Measurements from ENCODE around the gene GSTM1. TPM values are rescaled to one million over a fixed set of nuclear protein-coding genes. Genes with fewer than 3 reads are reported as not detected.
"Not testable (repeated sequence)": the region's sequence is repeated elsewhere in the genome, so short reads cannot be mapped to it uniquely, and the experiment has no call there.

Gene GSTM1
- total and polyA plus RNA-seq, 2 donors (not counting 1 experiment from before 2014, with no cell fraction given), result 30.5 to 40.0 TPM

DNA sequence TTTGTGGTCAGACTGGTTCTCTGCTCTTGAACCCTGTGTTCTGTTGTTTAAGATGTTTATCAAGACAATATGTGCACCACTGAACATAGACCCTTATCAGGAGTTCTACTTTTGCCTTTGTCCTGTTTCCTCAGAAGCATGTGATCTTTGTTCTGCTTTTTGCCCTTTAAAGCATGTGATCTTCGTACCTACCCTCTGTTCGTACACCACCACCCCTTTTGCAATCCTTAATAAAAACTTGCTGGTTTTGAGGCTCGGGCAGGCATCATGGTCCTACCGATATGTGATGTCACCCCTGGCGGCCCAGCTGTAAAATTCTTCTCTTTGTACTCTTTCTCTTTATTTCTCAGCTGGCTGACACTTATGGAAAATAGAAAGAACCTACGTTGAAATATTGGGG, 2.8 kb upstream of the GSTM1 start:
- H3K4me1 ChIP-seq (ENCODE audit: control insufficient read depth in 2 of 2, insufficient read depth in 2 of 2, low read length in 2 of 2); intact Hi-C loops (cut with micrococcal nuclease): not testable (repeated sequence)
- no CpG with 5 or more reads among the region's 6 CpGs for WGBS (ENCODE audit: insufficient coverage)

DNA sequence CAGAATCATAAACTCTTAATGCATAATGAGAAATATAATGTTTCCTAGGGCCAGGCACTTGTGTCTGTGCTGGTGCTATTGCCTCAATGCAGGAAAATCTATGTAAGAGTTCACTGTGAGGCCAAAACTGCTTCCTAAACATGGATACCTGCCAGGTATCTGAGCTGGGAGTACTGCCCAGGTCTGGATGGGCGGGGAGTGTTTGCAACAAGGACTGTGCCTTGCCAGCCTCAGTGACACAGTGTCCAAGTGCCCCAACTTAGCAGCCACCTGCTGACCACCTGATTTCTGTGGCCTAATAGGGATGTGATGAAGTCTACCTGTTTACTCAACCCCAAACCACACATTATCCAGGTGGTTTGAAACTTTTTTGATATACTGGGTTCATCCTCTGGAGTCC, 2.2 kb upstream of the GSTM1 start:
- H3K9me3 ChIP-seq (ENCODE audit: control extremely low read depth in 1 of 3, control insufficient read depth in 2 of 3, insufficient read depth in 1 of 3, low read length in 2 of 3); H3K4me1 Mint-ChIP-seq; H3K27ac Mint-ChIP-seq; H3K9me3 Mint-ChIP-seq (ENCODE audit: insufficient read depth); intact Hi-C loops (cut with micrococcal nuclease); CTCF ChIA-PET; H3K79me2 ChIP-seq (ENCODE audit: control insufficient read depth, insufficient read depth, low read length); H3K4me3 Mint-ChIP-seq; H3K27me3 ChIP-seq (replicated peaks in 1 of 4; ENCODE audit: control extremely low read depth in 1 of 4, control insufficient read depth in 3 of 4, insufficient read depth in 4 of 4, low read length in 3 of 4); H3K9ac ChIP-seq (ENCODE audit: low read length); H3K4me1 ChIP-seq (ENCODE audit: control insufficient read depth in 2 of 2, insufficient read depth in 2 of 2, low read length in 2 of 2); H3K4me3 ChIP-seq (ENCODE audit: control extremely low read depth in 1 of 5, extremely low read depth in 1 of 5, insufficient read depth in 1 of 5, low read depth in 2 of 5, low read length in 4 of 5); H2AFZ ChIP-seq (ENCODE audit: insufficient read depth, low read depth, low read length, poor library complexity, severe bottlenecking); H4K20me1 ChIP-seq (ENCODE audit: control insufficient read depth, insufficient read depth, low read length, poor library complexity, severe bottlenecking); H3K27me3 Mint-ChIP-seq; ATAC-seq (ENCODE audit: low read depth); H3K36me3 ChIP-seq (replicated peaks in 1 of 2; ENCODE audit: control extremely low read depth in 1 of 2, control insufficient read depth in 1 of 2, extremely low read depth in 1 of 2, insufficient read depth in 2 of 2, low read length in 1 of 2); H3K4me2 ChIP-seq (replicated peaks; ENCODE audit: low read depth, low read length, poor library complexity, severe bottlenecking); DNase-seq; POLR2A ChIA-PET; H3K27ac ChIP-seq (ENCODE audit: low read length in 2 of 2): not testable (repeated sequence)
- WGBS (ENCODE audit: insufficient coverage), result no CpG with 5 or more reads among the region's 1 CpG

More for the DNA sequence above, 2.8 kb upstream of the GSTM1 start:
- H3K9me3 ChIP-seq (ENCODE audit: control extremely low read depth in 1 of 3, control insufficient read depth in 2 of 3, insufficient read depth in 1 of 3, low read length in 2 of 3); H3K4me3 ChIP-seq (ENCODE audit: control extremely low read depth in 1 of 5, extremely low read depth in 1 of 5, insufficient read depth in 1 of 5, low read depth in 2 of 5, low read length in 4 of 5); H3K4me3 Mint-ChIP-seq; H3K4me2 ChIP-seq (replicated peaks; ENCODE audit: low read depth, low read length, poor library complexity, severe bottlenecking); H3K27ac Mint-ChIP-seq; H4K20me1 ChIP-seq (ENCODE audit: control insufficient read depth, insufficient read depth, low read length, poor library complexity, severe bottlenecking); H3K27ac ChIP-seq (ENCODE audit: low read length in 2 of 2); H3K27me3 Mint-ChIP-seq; ATAC-seq (ENCODE audit: low read depth); H3K27me3 ChIP-seq (replicated peaks in 1 of 4; ENCODE audit: control extremely low read depth in 1 of 4, control insufficient read depth in 3 of 4, insufficient read depth in 4 of 4, low read length in 3 of 4); POLR2A ChIA-PET; H2AFZ ChIP-seq (ENCODE audit: insufficient read depth, low read depth, low read length, poor library complexity, severe bottlenecking); H3K9ac ChIP-seq (ENCODE audit: low read length); DNase-seq; H3K36me3 ChIP-seq (replicated peaks in 1 of 2; ENCODE audit: control extremely low read depth in 1 of 2, control insufficient read depth in 1 of 2, extremely low read depth in 1 of 2, insufficient read depth in 2 of 2, low read length in 1 of 2); H3K4me1 Mint-ChIP-seq; CTCF ChIA-PET; H3K79me2 ChIP-seq (ENCODE audit: control insufficient read depth, insufficient read depth, low read length); H3K9me3 Mint-ChIP-seq (ENCODE audit: insufficient read depth): not testable (repeated sequence)

DNA sequence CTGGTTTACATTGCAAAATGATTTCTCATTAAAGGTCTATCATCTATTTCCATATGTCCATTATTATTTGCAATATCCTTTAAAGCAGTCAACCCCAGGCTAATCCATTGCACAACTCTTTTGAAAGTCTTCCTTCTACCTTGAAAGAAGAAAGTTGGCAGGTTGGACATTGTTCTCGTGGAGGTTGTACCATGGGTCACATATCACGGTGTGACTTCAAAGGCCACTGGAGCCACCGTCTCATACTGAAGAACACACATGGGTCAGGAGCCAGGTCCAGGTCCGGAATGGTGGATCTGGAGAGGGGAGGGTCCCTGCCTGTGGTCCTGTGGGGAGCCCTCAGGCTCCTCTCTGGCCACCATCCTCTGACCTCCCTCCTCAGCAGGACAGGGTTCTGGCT, 1.7 kb upstream of the GSTM1 start:
- H3K27me3 Mint-ChIP-seq; H4K20me1 ChIP-seq (ENCODE audit: control insufficient read depth, insufficient read depth, low read length, poor library complexity, severe bottlenecking); H3K4me1 ChIP-seq (ENCODE audit: control insufficient read depth in 2 of 2, insufficient read depth in 2 of 2, low read length in 2 of 2); H3K27me3 ChIP-seq (replicated peaks in 1 of 4; ENCODE audit: control extremely low read depth in 1 of 4, control insufficient read depth in 3 of 4, insufficient read depth in 4 of 4, low read length in 3 of 4); DNase-seq; H3K4me2 ChIP-seq (replicated peaks; ENCODE audit: low read depth, low read length, poor library complexity, severe bottlenecking); H3K27ac Mint-ChIP-seq; H3K9ac ChIP-seq (ENCODE audit: low read length); CTCF ChIA-PET; H3K4me1 Mint-ChIP-seq; H3K27ac ChIP-seq (ENCODE audit: low read length in 2 of 2); H3K9me3 Mint-ChIP-seq (ENCODE audit: insufficient read depth); POLR2A ChIA-PET; H3K9me3 ChIP-seq (ENCODE audit: control extremely low read depth in 1 of 3, control insufficient read depth in 2 of 3, insufficient read depth in 1 of 3, low read length in 2 of 3); H3K4me3 ChIP-seq (ENCODE audit: control extremely low read depth in 1 of 5, extremely low read depth in 1 of 5, insufficient read depth in 1 of 5, low read depth in 2 of 5, low read length in 4 of 5); H2AFZ ChIP-seq (ENCODE audit: insufficient read depth, low read depth, low read length, poor library complexity, severe bottlenecking); H3K4me3 Mint-ChIP-seq; H3K79me2 ChIP-seq (ENCODE audit: control insufficient read depth, insufficient read depth, low read length); H3K36me3 ChIP-seq (replicated peaks in 1 of 2; ENCODE audit: control extremely low read depth in 1 of 2, control insufficient read depth in 1 of 2, extremely low read depth in 1 of 2, insufficient read depth in 2 of 2, low read length in 1 of 2); ATAC-seq (ENCODE audit: low read depth): not testable (repeated sequence)
- intact Hi-C loops (cut with micrococcal nuclease), result loop anchor here (2.0 kb wide), 2 partner anchors 43 to 55 kb away; partner anchors contain the start of gene GSTM3
- WGBS (ENCODE audit: insufficient coverage), result no CpG with 5 or more reads among the region's 4 CpGs

DNA sequence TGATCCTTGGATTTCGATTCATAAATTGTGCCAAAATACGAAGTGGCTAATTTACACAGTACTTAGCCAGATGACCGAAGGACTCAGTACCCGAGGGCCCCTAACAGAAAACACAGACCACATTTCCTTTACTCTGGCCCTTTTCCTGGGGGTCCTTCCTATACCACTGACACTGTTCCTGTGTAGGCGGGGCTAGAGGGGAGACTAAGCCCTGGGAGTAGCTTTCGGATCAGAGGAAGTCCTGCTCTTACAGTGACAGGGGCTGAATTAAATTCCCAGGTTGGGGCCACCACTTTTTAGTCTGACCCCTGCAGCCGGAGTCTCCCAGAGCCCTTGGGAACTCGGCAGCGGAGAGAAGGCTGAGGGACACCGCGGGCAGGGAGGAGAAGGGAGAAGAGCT, 508 bp upstream of the GSTM1 start:
- whole genome bisulfite sequencing (ENCODE audit: insufficient coverage), result 100% methylated on average over 1 of the region's 11 CpGs
- not testable (repeated sequence) for H3K36me3 ChIP-seq (replicated peaks in 1 of 2; ENCODE audit: control extremely low read depth in 1 of 2, control insufficient read depth in 1 of 2, extremely low read depth in 1 of 2, insufficient read depth in 2 of 2, low read length in 1 of 2); H3K27me3 Mint-ChIP-seq; H3K9me3 Mint-ChIP-seq (ENCODE audit: insufficient read depth); H3K9me3 ChIP-seq (ENCODE audit: control extremely low read depth in 1 of 3, control insufficient read depth in 2 of 3, insufficient read depth in 1 of 3, low read length in 2 of 3); DNase-seq; H3K4me1 ChIP-seq (ENCODE audit: control insufficient read depth in 2 of 2, insufficient read depth in 2 of 2, low read length in 2 of 2); H3K4me1 Mint-ChIP-seq; H3K79me2 ChIP-seq (ENCODE audit: control insufficient read depth, insufficient read depth, low read length); H4K20me1 ChIP-seq (ENCODE audit: control insufficient read depth, insufficient read depth, low read length, poor library complexity, severe bottlenecking); H3K27me3 ChIP-seq (replicated peaks in 1 of 4; ENCODE audit: control extremely low read depth in 1 of 4, control insufficient read depth in 3 of 4, insufficient read depth in 4 of 4, low read length in 3 of 4); ATAC-seq (ENCODE audit: low read depth)
- CTCF ChIA-PET, result interaction anchor here (1.0 to 2.1 kb wide), 6 partner anchors 44 to 325 kb away, joined by 3 to 21 read pairs (median 5); partner anchors contain the start of gene GNAI3
- Histone ChIP-seq H3K9ac (ENCODE audit: low read length) (peak overlapping the region; percentile 79), H3K4me2 (replicated peaks; ENCODE audit: low read depth, low read length, poor library complexity, severe bottlenecking) (peak overlapping the region; percentile 75), H3K4me3 (ENCODE audit: control extremely low read depth in 1 of 5, extremely low read depth in 1 of 5, insufficient read depth in 1 of 5, low read depth in 2 of 5, low read length in 4 of 5) (peak overlapping the region in 3 of 5 experiments; percentile 56 to 82 (median 64)), H2AFZ (ENCODE audit: insufficient read depth, low read depth, low read length, poor library complexity, severe bottlenecking) (peak overlapping the region; percentile 98), H3K27ac (ENCODE audit: low read length in 2 of 2) (peak overlapping the region in 1 of 2 donors; percentile 63)
- intact Hi-C loops (cut with micrococcal nuclease), result loop anchor here (2.0 kb wide), 2 partner anchors 44 to 54 kb away; partner anchors contain the start of gene GSTM3
- POLR2A ChIA-PET, result interaction anchor here (0.6 to 1.9 kb wide), 2 partner anchors 233 to 298 kb away, joined by 3 to 5 read pairs; partner anchors contain the start of gene AHCYL1
- peak overlapping the region; percentile 92 for H3K27ac Mint-ChIP-seq
- H3K4me3 Mint-ChIP-seq, result peak overlapping the region; percentile 92
